Fibroblast of lung (primary cell): ENCODE measurements around the gene SLX4.

Experiments
- EZH2 ChIP-seq: IDR thresholded peaks from 2 replicates; pipeline ENCODE4 v1.5.1; 2012; ENCODE audit warnings: low read length, control low read depth, mild to moderate bottlenecking; ENCODE audit errors: missing control alignments
- TF ChIP-seq, protein P1 (sequence below), 2 donors: IDR thresholded peaks in 1 of 2; conservative IDR thresholded peaks in 1 of 2; 1 replicate in 1 of 2; 2 replicates in 1 of 2; pipeline ENCODE4 v1.5.1; 2011 to 2012; ENCODE audit warnings: low read length in 2 of 2, control low read depth in 1 of 2, inconsistent platforms in 1 of 2, low read depth in 1 of 2, mild to moderate bottlenecking in 1 of 2

DNA sequence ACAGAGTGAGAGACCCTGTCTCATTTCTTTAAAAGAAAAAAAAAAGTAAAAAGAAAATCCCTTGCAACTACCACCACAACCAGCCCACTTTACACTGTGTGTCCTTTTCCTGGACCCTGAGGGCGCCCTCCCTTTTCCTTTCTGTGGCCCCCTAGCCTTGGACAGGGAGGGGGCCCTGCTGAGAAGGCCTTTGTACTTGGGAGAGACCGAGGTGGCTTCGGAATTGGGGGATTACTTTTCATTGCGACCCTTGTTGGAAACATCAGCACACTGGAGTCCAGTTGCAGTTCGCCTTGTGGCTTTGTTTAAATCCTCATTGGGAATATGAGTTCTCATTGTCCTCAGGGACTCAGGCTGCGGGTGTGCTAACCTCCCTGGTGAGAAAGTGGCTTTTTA is 33.7 kb upstream of the SLX4 start:
- no peak for TF ChIP-seq EZH2
- TF ChIP-seq, protein P1, sequence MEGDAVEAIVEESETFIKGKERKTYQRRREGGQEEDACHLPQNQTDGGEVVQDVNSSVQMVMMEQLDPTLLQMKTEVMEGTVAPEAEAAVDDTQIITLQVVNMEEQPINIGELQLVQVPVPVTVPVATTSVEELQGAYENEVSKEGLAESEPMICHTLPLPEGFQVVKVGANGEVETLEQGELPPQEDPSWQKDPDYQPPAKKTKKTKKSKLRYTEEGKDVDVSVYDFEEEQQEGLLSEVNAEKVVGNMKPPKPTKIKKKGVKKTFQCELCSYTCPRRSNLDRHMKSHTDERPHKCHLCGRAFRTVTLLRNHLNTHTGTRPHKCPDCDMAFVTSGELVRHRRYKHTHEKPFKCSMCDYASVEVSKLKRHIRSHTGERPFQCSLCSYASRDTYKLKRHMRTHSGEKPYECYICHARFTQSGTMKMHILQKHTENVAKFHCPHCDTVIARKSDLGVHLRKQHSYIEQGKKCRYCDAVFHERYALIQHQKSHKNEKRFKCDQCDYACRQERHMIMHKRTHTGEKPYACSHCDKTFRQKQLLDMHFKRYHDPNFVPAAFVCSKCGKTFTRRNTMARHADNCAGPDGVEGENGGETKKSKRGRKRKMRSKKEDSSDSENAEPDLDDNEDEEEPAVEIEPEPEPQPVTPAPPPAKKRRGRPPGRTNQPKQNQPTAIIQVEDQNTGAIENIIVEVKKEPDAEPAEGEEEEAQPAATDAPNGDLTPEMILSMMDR (conservative IDR thresholded peaks at IDR 0.05 in 1 of 2, IDR thresholded peaks at IDR 0.05 in 1 of 2; ENCODE audit: low read depth in 1 of 2, low read length in 2 of 2) = no peak
